Measurements from ENCODE around the gene EGFLAM.

Gene EGFLAM

GRCh38 chr5:38339446-38339845, 81.1 kb downstream of the EGFLAM start:
- Mint-ChIP-seq H3K9me3 (no peaks in the 10 kb centered on the region), H3K4me3 (no peak overlapping the region), H3K27ac (no peak overlapping the region), H3K27me3 (peaks cover 8% of the 10 kb centered on the region), H3K4me1 (no peaks in the 10 kb centered on the region), H3K36me3 (no peaks in the 10 kb centered on the region)

DNA sequence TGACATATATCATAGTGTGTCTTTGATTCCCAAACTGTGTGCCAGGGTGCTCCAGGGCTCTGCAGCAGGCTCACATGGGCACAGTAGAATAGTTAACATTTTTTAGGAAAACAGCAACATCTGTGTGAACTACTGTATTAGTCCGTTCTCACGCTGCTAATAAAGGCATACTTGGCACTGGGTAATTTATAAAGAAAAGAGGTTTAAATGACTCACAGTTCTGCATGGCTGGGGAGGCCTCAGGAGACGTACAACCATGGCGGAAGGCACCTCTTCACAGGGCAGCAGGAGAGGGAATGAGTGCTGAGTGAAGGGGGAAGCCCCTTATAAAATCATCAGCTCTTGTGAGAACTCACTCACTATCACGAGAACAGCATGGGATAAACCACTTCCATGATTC, 82.7 kb downstream of the EGFLAM start:
- Mint-ChIP-seq H3K27ac (no peak overlapping the region), H3K4me1 (no peaks in the 10 kb centered on the region), H3K27me3 (peaks cover 8% of the 10 kb centered on the region), H3K36me3 (no peaks in the 10 kb centered on the region), H3K9me3 (no peaks in the 10 kb centered on the region), H3K4me3 (no peak overlapping the region)

GRCh38 chr5:38341641-38342040, 83.3 kb downstream of the EGFLAM start:
- Mint-ChIP-seq H3K27ac (no peak overlapping the region), H3K4me1 (no peaks in the 10 kb centered on the region), H3K36me3 (no peaks in the 10 kb centered on the region), H3K27me3 (peaks cover 8% of the 10 kb centered on the region), H3K9me3 (no peaks in the 10 kb centered on the region), H3K4me3 (no peak overlapping the region)

DNA sequence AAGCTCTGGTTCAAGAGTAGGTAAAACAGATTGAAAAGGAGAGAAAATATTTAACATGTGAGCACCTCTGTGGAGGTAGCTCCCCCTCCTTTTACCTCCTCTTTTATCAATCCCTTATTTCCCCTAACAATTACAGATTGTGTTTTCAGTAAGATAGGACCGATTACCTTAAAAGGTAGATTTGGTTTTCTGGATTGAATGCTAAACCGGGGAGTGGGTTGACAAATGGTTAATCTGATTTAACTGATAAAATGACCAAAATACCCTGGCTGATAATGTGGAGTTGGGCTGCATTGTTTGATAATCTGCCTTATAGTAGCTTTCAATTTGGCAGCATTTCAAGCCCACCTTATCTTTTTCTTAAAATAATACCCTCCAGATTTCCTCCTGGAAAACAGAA, 83.9 kb downstream of the EGFLAM start:
- H3K4me1 Mint-ChIP-seq: no peaks in the 10 kb centered on the region
- H3K4me3 Mint-ChIP-seq: no peak overlapping the region
- no peaks in the 10 kb centered on the region for H3K36me3 Mint-ChIP-seq
- no peak overlapping the region for H3K27ac Mint-ChIP-seq
- no peaks in the 10 kb centered on the region for H3K9me3 Mint-ChIP-seq
- H3K27me3 Mint-ChIP-seq: peaks cover 8% of the 10 kb centered on the region

GRCh38 chr5:38344891-38345290, 86.5 kb downstream of the EGFLAM start:
- Mint-ChIP-seq H3K27ac (no peak overlapping the region), H3K27me3 (peaks cover 3% of the 10 kb centered on the region), H3K36me3 (no peaks in the 10 kb centered on the region), H3K4me3 (no peak overlapping the region), H3K4me1 (peaks cover 4% of the 10 kb centered on the region), H3K9me3 (no peaks in the 10 kb centered on the region)

DNA sequence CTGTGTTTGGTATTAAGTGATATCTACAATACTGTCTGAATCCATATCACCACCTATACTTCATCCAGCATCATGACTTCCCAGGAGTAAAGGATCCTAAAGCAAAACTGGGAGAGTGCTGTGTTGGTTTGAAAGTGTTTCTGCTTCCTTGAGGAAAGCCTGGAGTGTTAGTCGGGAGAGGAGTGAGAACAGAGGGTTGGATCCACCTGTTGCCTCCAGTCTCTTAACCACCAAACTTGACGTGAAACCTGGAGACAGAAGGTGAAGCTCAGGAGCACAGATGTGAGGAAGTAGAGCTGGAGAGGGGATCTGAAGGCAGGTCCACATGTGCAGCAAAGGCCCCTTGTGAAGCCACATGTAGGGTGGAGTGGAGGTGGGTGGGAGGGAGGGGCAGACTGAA, 88.2 kb downstream of the EGFLAM start:
- no peaks in the 10 kb centered on the region for H3K27me3 Mint-ChIP-seq
- no peak overlapping the region for H3K4me3 Mint-ChIP-seq
- no peaks in the 10 kb centered on the region for H3K36me3 Mint-ChIP-seq
- H3K9me3 Mint-ChIP-seq: no peaks in the 10 kb centered on the region
- peaks cover 4% of the 10 kb centered on the region for H3K4me1 Mint-ChIP-seq
- H3K27ac Mint-ChIP-seq: no peak overlapping the region

- Mint-ChIP-seq H3K36me3 (no peaks in the 10 kb centered on the region), H3K4me3 (no peak overlapping the region), H3K27ac (no peak overlapping the region), H3K4me1 (peaks cover 4% of the 10 kb centered on the region), H3K9me3 (no peaks in the 10 kb centered on the region), H3K27me3 (no peaks in the 10 kb centered on the region)
These were observed 88.8 kb downstream of the EGFLAM start for GRCh38 chr5:38347040-38347763.

DNA sequence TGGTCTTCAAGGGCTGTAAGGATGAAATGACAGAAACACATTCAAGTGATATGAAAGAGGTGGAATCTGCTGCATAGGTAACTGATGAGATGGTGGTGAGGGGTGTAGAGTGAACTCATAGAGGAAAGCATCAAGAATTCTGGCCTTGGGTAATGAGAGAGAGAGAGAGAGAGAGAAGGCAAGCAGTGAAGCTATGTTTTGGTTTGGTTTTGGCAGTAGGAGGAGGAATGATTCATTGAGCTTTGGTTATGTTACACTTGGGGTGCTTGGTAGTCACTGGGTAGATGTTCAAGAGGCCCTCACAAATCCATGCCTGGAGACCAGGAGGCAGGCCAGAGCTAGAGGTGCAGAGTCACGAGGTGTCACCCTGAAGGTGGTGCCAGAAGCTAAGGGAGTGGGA, 89.5 kb downstream of the EGFLAM start:
- no peak overlapping the region for H3K27ac Mint-ChIP-seq
- H3K9me3 Mint-ChIP-seq: no peaks in the 10 kb centered on the region
- H3K4me1 Mint-ChIP-seq: peaks cover 4% of the 10 kb centered on the region
- H3K4me3 Mint-ChIP-seq: no peak overlapping the region
- no peaks in the 10 kb centered on the region for H3K36me3 Mint-ChIP-seq
- no peaks in the 10 kb centered on the region for H3K27me3 Mint-ChIP-seq

GRCh38 chr5:38360323-38361061, 102.1 kb downstream of the EGFLAM start:
- no peaks in the 10 kb centered on the region for H3K36me3 Mint-ChIP-seq
- H3K27me3 Mint-ChIP-seq: peaks cover 2% of the 10 kb centered on the region
- no peak overlapping the region for H3K27ac Mint-ChIP-seq
- H3K9me3 Mint-ChIP-seq: no peaks in the 10 kb centered on the region
- H3K4me3 Mint-ChIP-seq: no peak overlapping the region
- H3K4me1 Mint-ChIP-seq: no peaks in the 10 kb centered on the region

- no peak overlapping the region for H3K4me3 Mint-ChIP-seq
- H3K4me1 Mint-ChIP-seq: peaks cover 5% of the 10 kb centered on the region
- H3K27me3 Mint-ChIP-seq: peaks cover 4% of the 10 kb centered on the region
- no peaks in the 10 kb centered on the region for H3K36me3 Mint-ChIP-seq
- no peak overlapping the region for H3K27ac Mint-ChIP-seq
- no peaks in the 10 kb centered on the region for H3K9me3 Mint-ChIP-seq
These were observed 104.4 kb downstream of the EGFLAM start for GRCh38 chr5:38362713-38363112.

DNA sequence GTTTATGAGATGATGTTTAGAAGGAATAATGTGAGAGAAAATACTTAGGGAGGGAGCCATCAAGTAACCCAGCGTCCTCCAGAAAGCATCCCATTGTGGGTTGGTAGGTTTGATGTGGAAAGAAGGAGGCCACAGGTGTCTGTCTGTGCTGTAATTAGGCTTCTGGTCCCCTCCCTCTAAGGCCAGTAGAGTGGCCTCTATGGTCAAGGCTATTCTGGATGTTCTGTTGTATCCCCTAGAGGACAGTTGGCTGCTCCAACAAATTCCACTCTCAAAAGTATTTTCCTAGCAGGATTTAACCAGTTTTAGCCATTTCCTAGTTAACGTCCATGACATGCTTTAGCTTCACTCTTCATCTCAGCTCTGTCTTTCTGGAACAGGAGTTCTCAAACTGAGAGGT, 106.5 kb downstream of the EGFLAM start:
- Mint-ChIP-seq H3K9me3 (no peaks in the 10 kb centered on the region), H3K27ac (no peak overlapping the region), H3K27me3 (peaks cover 3% of the 10 kb centered on the region)

DNA sequence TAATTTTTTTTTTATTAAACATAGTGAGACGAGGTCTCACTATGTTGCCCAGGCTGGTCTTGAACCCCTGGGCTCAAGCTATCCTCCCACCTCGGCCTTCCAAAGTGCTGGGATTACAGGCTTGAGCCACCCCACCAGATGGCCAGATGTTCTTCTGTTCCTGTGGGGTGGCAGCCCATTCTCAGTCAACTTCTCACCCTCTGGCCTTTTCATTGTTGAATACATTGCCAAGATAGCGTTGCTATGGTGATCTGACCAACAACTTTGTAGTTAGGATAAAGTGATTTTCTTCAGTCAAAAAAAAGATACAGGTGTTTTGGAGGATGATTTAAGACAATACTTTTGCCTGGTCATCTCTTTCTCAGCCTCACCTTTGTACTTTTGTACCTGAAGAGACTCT, 109.1 kb downstream of the EGFLAM start:
- H3K4me1 Mint-ChIP-seq: peaks cover 18% of the 10 kb centered on the region
- no peak overlapping the region for H3K4me3 Mint-ChIP-seq
- H3K9me3 Mint-ChIP-seq: no peaks in the 10 kb centered on the region
- H3K27me3 Mint-ChIP-seq: peaks cover 1% of the 10 kb centered on the region
- no peaks in the 10 kb centered on the region for H3K36me3 Mint-ChIP-seq
- no peak overlapping the region for H3K27ac Mint-ChIP-seq

More for the DNA sequence above, 106.5 kb downstream of the EGFLAM start:
- Mint-ChIP-seq H3K4me3 (no peak overlapping the region), H3K36me3 (no peaks in the 10 kb centered on the region), H3K4me1 (peaks cover 18% of the 10 kb centered on the region)

- Mint-ChIP-seq H3K36me3 (no peaks in the 10 kb centered on the region), H3K4me3 (no peak overlapping the region), H3K4me1 (peaks cover 18% of the 10 kb centered on the region), H3K9me3 (no peaks in the 10 kb centered on the region), H3K27ac (no peak overlapping the region), H3K27me3 (peaks cover 1% of the 10 kb centered on the region)
These were observed 109.6 kb downstream of the EGFLAM start for GRCh38 chr5:38367966-38368365.

GRCh38 chr5:38369692-38370091, 111.3 kb downstream of the EGFLAM start:
- Mint-ChIP-seq H3K4me3 (no peak overlapping the region), H3K9me3 (no peaks in the 10 kb centered on the region), H3K4me1 (peaks cover 18% of the 10 kb centered on the region), H3K27me3 (peaks cover 9% of the 10 kb centered on the region), H3K27ac (no peak overlapping the region), H3K36me3 (no peaks in the 10 kb centered on the region)

- Mint-ChIP-seq H3K4me3 (no peak overlapping the region), H3K9me3 (no peaks in the 10 kb centered on the region), H3K27me3 (peaks cover 10% of the 10 kb centered on the region), H3K4me1 (peaks cover 21% of the 10 kb centered on the region), H3K36me3 (no peaks in the 10 kb centered on the region), H3K27ac (no peak overlapping the region)
These were observed 112.2 kb downstream of the EGFLAM start for GRCh38 chr5:38370358-38371100.

GRCh38 chr5:38371596-38371995, 113.2 kb downstream of the EGFLAM start:
- Mint-ChIP-seq H3K4me1 (peaks cover 31% of the 10 kb centered on the region), H3K36me3 (no peaks in the 10 kb centered on the region), H3K4me3 (no peak overlapping the region), H3K27ac (no peak overlapping the region), H3K9me3 (no peaks in the 10 kb centered on the region), H3K27me3 (peaks cover 10% of the 10 kb centered on the region)
